GM15510 (cell line): ENCODE measurements around the gene HECW1.

Experiments used
- POLR2A ChIP-seq: IDR thresholded peaks from 3 replicates; pipeline ENCODE4 v1.6.1; 2011; ENCODE audit warnings: borderline replicate concordance; ENCODE audit not compliant: insufficient read length; ENCODE audit errors: extremely low read depth

Gene HECW1

DNA sequence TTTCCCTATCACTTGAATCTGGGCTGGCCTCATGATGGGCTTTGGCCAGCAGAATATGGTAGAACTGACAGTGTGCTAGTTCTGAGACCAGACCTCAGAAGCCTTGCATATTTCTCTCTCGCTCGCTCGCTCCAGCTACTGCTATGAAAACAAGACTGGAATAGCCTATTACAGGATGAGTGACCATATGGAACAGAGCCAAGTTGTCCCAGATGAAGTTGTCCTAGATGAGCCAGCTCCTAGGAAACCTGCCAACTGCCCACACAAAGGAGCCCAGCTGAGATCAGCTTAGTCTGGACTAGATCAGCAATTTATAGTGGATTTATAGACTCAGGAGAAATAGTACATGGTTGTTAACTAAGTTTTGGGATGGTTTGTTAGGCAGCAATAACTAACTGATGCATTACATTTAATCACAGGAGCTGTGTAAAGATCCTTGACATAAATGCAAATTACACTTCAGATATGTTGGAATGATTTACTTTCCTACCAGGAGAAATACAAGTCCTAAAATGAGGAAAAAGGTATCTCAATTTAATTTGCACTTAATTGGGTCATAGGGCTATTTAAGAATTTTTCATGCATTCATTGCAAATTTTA is 6.8 kb upstream of the HECW1 start:
- no peak for TF ChIP-seq POLR2A

DNA sequence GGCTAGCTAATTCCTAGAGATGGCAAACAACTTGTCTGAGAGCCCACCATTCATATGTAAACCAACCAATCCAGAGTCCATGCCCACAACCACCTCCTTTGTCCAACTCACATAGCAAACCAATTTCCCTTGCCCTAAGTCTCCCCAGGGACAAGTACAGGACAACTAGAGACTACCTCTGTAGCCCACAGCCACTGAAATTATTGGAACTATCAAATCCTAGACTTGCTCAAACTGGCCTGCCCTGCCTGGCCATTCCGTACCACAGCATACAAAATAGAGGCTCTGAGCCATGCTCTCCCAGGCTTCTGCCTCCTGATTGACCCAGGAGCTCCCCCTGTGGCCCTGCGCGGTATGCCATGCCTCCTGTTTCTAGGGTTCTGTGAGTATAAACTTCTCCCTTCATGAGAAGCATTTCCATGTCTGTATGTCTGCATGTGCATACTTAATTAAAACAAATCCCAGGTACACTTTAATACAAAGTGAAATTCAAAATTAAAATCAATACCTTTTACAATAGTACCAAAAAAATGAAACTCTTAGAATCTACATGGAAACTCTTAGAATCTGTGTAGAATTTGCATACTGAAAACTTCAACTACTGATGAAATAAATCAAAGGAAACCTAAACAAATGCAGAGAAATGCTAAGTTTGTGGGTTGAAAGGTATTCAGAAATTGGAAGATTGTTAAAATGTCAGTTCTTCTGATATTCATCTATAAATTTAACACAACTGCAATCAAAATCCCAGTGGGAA is 4.0 kb upstream of the HECW1 start:
- TF ChIP-seq POLR2A, result no peak

DNA sequence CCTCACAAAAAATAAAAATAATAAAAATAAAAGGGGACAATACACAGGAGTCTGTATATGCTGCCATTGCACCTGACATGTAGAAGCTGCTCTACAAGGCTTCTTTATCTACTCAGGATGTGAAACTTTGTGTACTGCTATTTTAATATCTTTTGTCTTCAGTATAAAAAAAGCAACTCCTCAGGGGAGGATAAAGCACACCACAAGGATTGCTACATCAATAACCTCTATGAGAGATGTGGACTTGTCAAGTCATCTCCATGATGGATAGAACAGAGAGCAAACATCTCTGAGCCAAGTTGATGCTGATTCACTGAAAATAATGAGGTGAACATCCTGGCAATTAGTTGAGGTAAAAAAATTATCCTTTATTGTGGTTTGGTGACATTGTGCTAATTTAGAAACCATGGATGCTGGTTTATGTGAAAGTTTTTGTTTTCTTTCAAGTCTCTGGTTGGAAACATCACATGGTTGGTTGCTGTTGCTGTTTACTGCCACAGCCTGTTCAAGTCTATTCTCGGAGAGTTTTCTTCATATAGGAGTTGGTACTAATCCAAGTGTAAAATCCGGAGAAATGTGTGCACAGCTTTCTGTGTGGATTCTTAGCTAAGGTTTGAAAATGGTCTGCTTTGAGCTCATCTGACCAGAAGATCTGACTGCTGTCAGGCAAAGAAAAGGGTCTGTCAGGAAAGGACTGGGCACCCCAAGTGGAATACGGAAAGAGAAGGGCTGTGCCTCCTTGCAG is 1.5 kb upstream of the HECW1 start:
- no peak for TF ChIP-seq POLR2A

DNA sequence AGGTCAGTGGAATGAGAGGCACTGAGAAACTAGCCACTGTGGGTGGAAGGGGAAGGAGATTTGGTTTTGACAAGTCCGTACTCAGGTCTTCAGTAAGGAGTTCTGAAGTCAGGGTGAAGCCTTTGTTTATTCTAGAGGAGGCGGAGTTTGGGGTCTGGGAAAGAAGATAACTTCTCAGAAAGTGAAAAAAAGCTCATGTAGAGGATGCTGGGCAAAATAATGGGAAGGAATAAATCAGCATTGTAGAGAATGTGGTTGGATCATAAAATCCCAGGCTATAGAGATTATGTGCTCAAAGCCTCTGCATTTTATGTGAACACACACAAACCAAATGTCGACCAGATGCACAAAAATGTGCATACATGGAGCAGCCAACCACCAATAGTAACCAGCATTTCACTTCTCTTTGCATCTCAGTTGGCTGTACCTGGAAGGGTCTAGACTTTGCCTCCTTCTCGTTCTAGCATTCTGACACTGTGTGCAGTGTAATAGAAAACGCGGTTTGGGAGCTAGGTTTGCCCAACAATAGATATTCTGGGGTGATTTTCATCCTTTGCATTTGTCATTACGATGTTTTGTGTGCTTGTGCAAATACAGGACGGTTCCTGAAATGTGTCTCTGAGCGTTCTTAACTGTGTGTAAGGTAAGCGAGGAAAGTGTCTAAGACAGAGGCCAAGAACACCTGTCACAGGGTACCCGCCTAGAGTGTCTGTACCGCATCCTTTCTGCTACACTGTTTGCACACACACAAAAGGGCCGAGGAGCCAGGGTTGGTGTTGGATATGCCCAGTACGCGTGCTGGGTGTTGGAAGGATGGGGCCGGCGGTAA is 603 bp upstream of the HECW1 start:
- TF ChIP-seq POLR2A, result no peak

DNA sequence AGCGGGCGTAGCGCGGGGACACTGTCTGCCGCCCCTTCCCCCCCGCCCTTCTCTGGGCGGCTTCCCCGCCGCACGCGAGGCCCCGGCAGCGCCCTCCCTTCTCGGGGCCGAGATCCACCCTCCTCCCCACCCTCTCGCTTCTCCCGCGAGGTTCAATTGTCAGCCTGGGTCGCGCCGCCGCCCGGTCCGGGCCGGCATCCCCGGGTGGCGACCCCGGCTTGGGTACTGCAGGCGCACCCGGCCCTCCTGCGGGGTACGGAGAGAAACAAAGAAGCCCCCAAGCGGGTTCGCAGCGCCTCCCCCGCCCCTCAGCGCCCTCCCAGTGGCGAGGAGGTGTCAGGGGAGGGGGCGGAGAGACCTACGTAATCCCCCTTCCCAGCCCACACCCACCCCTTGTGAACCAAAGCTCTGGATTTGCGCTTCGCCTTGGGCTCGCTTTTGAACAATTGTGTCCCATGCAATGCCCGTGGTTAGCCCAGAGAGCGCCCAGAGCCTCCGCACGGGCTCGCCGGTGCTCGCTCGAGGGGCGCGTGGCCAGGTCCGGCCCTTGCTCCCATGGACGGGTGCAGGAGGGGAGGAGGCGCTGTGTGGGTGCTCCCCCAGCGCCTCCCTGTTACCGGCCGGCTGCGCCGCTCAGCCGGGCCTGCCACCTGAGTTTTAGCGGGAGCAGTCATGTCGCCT is 634 bp downstream of the HECW1 start:
- no peak for TF ChIP-seq POLR2A

DNA sequence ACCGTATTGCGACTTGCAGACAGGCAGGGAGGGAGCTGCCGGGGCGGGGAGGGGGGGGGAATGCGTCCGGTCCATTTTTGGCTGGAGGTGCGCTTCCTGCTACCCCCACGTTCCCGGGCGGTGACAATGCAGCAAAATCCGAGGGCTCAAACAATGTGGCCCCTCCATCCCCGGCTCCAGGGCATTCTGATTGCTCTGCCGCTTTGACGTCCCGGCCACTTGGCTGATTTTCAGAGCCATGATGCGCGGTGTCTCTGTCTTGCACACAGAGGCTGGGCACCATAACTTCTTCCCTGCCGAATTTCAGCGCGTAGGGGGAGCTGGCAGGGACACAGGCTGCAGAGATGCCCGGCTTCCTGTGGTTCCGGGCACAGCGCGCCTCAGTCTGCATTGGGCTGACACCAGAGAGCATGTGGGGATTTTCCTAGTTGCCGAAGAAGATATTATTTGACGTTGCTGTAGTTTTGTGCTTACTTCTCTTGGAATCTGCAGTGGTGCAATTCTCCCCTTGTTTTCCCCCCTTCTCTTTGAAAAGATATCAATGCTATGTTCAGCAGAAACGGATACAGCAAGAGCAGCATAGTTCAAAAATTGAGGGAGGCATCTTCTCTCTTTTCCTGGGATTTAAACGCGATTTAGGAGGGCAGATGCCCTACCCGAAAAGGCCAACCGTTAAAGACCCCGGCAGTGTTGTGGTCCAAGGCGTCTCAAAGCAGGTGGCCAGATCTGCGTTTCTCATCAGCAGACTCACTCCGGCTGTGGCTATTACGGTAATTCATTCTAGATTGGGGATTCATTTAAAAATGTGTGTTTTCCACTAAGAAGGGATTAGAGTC is 1.4 kb downstream of the HECW1 start:
- TF ChIP-seq POLR2A, result no peak

DNA sequence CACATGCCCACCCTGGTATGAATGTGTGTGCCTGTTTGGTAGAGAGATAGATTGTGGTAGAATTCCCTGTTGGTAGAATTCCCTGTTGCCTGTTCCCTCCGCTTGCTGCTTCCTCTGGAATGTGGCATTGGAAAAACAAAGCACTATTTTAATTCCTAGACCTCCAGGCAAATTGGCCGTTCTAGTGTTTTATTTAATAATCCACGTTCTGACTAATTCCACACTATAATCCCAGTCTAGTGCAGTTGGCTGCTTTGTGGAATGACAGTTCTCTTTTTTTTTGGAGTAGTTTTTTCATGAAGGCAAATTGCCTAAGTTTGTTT is 2.0 kb downstream of the HECW1 start:
- TF ChIP-seq POLR2A, result no peak

DNA sequence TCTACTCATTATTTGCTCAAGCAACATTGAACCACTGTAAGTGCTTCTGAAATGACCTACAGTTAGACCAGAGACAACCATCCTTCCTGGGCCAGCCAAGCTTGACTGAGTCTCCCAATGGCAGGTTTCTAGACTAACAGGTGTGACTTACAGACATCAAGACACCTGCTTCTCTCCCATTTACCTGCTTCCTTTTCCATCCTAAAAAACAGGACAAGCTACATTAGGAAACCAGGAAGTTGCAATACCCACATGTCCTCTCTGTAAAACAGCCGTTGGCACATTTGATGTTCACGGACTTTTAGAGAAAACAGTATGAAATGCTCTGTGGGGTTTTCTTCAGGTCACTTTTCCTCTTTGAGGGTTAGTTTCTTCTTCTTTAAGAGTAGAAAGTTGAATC is 4.0 kb downstream of the HECW1 start:
- TF ChIP-seq POLR2A, result no peak

DNA sequence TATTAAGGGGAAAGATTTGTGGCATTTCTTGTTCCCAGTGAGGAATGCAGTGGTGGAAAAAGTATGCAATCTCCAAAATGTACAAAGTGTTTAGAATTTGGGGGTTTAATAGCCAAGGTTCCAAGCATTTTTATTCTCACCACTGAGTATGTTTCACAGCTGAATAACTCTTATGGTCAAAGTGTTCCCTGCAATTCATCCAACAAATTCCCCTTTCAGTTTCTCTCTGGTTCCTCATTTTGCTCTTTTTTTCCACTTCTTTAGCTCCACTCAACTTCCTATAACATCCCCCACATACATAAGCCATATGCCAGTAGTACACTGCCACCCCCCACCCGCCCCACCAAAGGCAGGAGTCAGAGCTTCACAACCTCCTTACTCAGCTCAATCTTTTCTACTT is 4.6 kb downstream of the HECW1 start:
- no peak for TF ChIP-seq POLR2A

DNA sequence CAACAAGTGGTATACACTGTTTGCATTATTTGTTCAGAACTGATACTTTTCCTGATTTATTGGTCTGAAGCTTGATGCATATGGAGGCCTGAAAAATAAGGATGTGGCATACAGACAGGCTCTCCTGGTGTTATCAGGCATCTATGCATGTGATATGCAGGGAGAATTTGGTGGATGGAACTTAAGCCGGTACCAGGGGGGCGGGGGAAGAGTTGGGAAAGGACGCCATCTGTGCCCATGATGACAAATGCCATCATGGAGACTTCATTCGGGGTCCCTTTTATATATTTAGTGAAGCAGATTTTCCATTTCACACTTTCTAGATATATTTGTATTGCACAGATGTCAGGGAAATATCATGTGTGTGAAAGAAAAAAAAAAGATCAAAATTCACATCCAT is 5.4 kb downstream of the HECW1 start:
- TF ChIP-seq POLR2A, result no peak

DNA sequence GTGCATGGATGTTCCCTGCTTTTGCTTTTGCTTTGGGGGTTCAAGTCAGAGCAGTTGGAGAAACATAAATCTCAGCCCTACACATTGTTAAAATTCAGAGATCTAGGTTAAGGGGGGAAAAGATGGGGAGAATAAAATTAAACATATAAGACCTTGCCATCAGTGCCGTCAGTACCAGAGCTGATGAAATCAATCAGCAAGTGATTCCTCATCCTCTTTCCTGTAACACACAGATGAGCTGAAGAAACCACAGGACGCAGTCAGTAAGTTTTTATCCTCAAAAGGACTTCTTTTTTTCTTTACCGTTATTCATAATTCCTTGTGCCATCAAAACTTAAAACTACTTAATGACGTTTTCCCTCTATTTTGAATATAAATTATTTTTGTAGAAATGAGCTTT is 5.9 kb downstream of the HECW1 start:
- no peak for TF ChIP-seq POLR2A

DNA sequence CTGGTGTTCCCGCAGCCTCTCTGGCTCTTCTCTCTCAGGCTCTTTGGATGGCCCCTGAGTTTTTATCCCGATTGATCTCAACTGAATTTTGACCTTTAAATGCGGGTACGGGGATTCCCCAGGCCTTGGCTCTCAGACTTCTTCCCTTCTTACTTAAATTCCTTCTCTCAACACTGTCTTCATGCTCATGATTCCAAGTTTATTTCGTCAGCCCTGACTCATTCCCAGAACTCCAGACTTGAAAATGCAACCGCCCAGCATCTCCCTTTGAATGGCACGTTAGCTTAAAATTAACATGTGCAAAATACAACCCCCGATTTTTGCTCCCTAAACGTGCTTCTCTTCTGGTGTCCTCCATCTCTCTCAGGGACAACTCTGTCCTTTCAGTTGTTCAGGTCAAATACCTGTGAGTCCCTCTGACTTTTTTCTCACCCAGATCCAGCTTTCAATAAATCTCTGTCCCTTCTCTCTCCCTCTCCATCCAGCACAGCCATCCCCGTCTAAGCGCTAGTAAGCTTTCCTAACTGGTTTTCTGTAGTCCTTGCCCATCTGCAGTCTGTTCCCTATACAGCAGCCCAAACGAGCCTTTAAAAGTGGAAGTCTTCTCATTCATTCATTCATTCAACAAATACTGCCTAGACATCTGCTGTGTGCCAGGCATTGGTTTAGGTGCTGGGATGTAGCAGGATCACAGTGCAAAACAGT is 7.1 kb downstream of the HECW1 start:
- no peak for TF ChIP-seq POLR2A

DNA sequence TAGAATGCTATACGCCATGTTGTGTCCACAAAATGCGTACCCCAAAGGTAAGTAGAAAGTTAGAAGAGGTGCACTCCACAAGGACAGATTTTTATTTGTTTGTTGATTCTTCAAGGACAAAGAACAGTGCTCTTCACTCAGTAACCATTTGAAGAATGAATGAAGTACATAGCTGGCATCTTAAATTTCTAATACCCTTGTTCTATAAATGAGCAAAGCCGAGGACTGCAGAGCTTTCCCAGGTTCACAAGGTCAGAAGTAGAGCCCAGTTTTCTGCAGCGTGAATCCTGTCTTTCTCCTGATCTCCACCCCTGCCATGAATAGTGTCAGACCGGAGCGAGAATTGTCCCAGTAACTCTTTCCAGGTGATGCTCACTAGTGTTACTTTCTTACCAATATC is 9.5 kb downstream of the HECW1 start:
- no peak for TF ChIP-seq POLR2A

DNA sequence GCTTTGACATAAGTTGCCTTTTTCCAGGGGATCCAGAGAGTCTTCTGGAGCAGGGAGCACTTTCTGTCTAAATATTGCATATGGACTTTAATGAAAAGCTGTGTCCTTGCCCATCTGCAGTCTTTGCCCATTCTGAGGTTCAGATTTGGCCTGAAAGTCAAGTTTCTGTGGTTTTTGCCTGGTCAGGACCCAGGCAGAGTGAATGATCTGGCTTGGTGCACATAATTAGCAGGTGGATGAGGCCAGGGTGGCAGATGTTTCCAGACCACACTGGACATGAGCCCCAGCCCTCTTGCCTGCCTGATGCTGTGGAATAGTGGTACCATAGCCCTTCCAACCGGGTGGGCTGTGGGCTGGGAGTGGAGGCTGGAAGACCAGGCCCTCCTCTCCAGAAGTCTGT is 11.0 kb downstream of the HECW1 start:
- no peak for TF ChIP-seq POLR2A

DNA sequence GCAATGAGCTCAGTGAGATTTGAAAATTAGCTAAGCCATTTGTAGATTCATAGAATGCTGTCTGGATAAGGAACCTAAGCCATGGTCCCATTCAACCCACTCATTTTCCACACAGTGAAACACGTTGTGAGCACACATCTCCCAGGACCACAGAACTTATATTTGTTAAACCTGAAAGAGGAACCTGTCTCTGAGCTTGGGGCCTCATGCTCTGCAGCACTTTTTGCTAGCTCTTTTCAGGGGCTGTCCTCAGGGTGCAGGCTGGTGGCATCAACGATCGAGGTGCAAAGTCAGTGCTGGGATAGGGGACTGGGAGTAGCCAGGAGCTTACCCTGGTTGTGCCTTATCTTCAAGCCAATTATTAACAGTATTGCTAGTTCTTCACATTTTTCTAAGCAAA is 11.9 kb downstream of the HECW1 start:
- no peak for TF ChIP-seq POLR2A
